ENCODE measurements around the gene GRIN3B. TPM values are rescaled to one million over a fixed set of nuclear protein-coding genes. Genes with fewer than 3 reads are reported as not detected.

The GRIN3B gene
- total and polyA plus RNA-seq, 9 of the 15 experiments (the other 6 are each of a cell fraction or from before 2014, with no cell fraction given): 0.06 to 0.95 (median 0.19) TPM; not detected in 6

- TF ChIP-seq MLX (CRISPR knock-in tag; conservative IDR thresholded peaks at IDR 0.05) (no peak), ATF6 (CRISPR knock-in tag; IDR thresholded peaks at IDR 0.05) (no peak), NRF1 (conservative IDR thresholded peaks at IDR 0.05 in 1 of 2, IDR thresholded peaks at IDR 0.05 in 1 of 2) (peak; percentile 98 to 99), PHTF2 (CRISPR knock-in tag; IDR thresholded peaks at IDR 0.05) (no peak), NUFIP1 (IDR thresholded peaks at IDR 0.05; ENCODE audit: partially characterized antibody) (no peak), EP300 (IDR thresholded peaks at IDR 0.05; ENCODE audit: low read length) (no peak), RHOXF2B (CRISPR knock-in tag; conservative IDR thresholded peaks at IDR 0.05) (no peak), ZNF318 (IDR thresholded peaks at IDR 0.05; ENCODE audit: borderline replicate concordance in 1 of 2, low read depth in 1 of 2) (no peak), KDM1A (IDR thresholded peaks at IDR 0.05) (no peak), PHF21A (IDR thresholded peaks at IDR 0.05; ENCODE audit: borderline replicate concordance, low read depth) (0 out of 2 replicates have a peak, but pooled peaks have one; percentile 17), ARHGAP35 (IDR thresholded peaks at IDR 0.05; ENCODE audit: partially characterized antibody) (no peak)
Measured at GRCh38 chr19:984165-984967, 15.9 kb upstream of the GRIN3B start, which contains the start of gene WDR18 (continued).

All from K562 (cell line).